ENCODE results near the gene RANGRF. TPM values are rescaled to one million over a fixed set of nuclear protein-coding genes. Genes with fewer than 3 reads are reported as not detected.

Gene RANGRF
- total and polyA plus RNA-seq, 9 of the 15 experiments (the other 6 are each of a cell fraction or from before 2014, with no cell fraction given), result 7.6 to 60.0 (median 16.0) TPM

- no peak for TF ChIP-seq SMARCE1 (IDR thresholded peaks at IDR 0.05)
- TF ChIP-seq RHOXF2B (CRISPR knock-in tag; conservative IDR thresholded peaks at IDR 0.05), result no peak
- no peak for TF ChIP-seq PBX2 (CRISPR knock-in tag; IDR thresholded peaks at IDR 0.05; ENCODE audit: low read depth)
- TF ChIP-seq PBX2 (tag; conservative IDR thresholded peaks at IDR 0.05; ENCODE audit: low read depth), result no peak
- TF ChIP-seq PHTF2 (CRISPR knock-in tag; IDR thresholded peaks at IDR 0.05), result no peak
- TF ChIP-seq BCL6 (CRISPR knock-in tag; IDR thresholded peaks at IDR 0.05), result no peak
- TF ChIP-seq RAD21 (CRISPR knock-in tag; conservative IDR thresholded peaks at IDR 0.05 in 1 of 2, IDR thresholded peaks at IDR 0.05 in 1 of 2), result no peak
- no peak for TF ChIP-seq NR3C1 (CRISPR knock-in tag; IDR thresholded peaks at IDR 0.05)
- TF ChIP-seq DEAF1 (CRISPR knock-in tag; IDR thresholded peaks at IDR 0.05), result no peak
- no peak for TF ChIP-seq CBFA2T2 (conservative IDR thresholded peaks at IDR 0.05)
- TF ChIP-seq OTX1 (CRISPR knock-in tag; IDR thresholded peaks at IDR 0.05), result no peak
- TF ChIP-seq MBD2 (IDR thresholded peaks at IDR 0.05; ENCODE audit: borderline replicate concordance, low read depth), result no peak
- no peak for TF ChIP-seq EZH2 (IDR thresholded peaks at IDR 0.05; ENCODE audit: borderline replicate concordance, low read depth, low read length)
- TF ChIP-seq BRCA1 (IDR thresholded peaks at IDR 0.05), result no peak
- no peak for TF ChIP-seq BRCA1 (CRISPR knock-in tag; IDR thresholded peaks at IDR 0.05)
- TF ChIP-seq E2F6 (IDR thresholded peaks at IDR 0.05; ENCODE audit: borderline replicate concordance in 1 of 2, extremely low read depth in 1 of 2, insufficient read depth in 1 of 2, insufficient read length in 1 of 2, low read depth in 1 of 2, low read length in 1 of 2, poor library complexity in 1 of 2, severe bottlenecking in 1 of 2), result peak; percentile 34 to 62
- TF ChIP-seq KAT8 (IDR thresholded peaks at IDR 0.05; ENCODE audit: low read depth), result no peak
- TF ChIP-seq ZNF444 (CRISPR knock-in tag; IDR thresholded peaks at IDR 0.05), result no peak
- TF ChIP-seq CBFB (CRISPR knock-in tag; IDR thresholded peaks at IDR 0.05), result no peak
- no peak for TF ChIP-seq HLTF (IDR thresholded peaks at IDR 0.05)
- no peak for TF ChIP-seq ZNF77 (CRISPR knock-in tag; IDR thresholded peaks at IDR 0.05)
- no peak for TF ChIP-seq JUN (IDR thresholded peaks at IDR 0.05; ENCODE audit: borderline replicate concordance, low read depth, low read length)
- no peak for TF ChIP-seq JUN (CRISPR knock-in tag; IDR thresholded peaks at IDR 0.05; ENCODE audit: borderline replicate concordance)
- TF ChIP-seq PTTG1 (tag; IDR thresholded peaks at IDR 0.05; ENCODE audit: low read depth), result no peak
These were observed 39.5 kb upstream of the RANGRF start, which contains the start of gene PFAS (continued) for GRCh38 chr17:8248751-8249607.

All from K562 (cell line).